ENCODE results near the gene L1TD1.

Gene L1TD1

DNA sequence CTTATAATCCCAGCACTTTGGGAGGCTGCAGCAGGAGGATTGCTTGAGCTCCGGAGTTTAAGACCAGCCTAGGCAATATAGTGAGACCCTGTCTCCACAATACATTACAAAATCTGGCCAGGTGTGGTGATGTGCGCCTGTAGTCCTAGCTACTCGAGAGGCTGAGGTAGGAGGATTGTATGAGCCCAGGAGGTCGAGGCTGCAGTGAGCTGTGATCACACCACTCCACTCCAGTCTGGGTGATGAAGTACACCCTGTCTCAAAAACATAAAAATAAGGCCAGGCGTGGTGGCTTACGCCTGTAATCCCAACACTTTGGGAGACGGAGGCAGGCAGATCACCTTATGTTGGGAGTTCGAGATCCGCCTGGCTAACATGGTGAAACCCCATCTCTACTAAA lies 27.7 kb downstream of the L1TD1 start:
- DNase-seq (ENCODE audit: low read depth): no peak
- TF ChIP-seq MYC (IDR thresholded peaks at IDR 0.05; ENCODE audit: low read depth, low read length): no peak
- TF ChIP-seq MAX (IDR thresholded peaks at IDR 0.05; ENCODE audit: low read depth, low read length): no peak
- TF ChIP-seq, protein P1, sequence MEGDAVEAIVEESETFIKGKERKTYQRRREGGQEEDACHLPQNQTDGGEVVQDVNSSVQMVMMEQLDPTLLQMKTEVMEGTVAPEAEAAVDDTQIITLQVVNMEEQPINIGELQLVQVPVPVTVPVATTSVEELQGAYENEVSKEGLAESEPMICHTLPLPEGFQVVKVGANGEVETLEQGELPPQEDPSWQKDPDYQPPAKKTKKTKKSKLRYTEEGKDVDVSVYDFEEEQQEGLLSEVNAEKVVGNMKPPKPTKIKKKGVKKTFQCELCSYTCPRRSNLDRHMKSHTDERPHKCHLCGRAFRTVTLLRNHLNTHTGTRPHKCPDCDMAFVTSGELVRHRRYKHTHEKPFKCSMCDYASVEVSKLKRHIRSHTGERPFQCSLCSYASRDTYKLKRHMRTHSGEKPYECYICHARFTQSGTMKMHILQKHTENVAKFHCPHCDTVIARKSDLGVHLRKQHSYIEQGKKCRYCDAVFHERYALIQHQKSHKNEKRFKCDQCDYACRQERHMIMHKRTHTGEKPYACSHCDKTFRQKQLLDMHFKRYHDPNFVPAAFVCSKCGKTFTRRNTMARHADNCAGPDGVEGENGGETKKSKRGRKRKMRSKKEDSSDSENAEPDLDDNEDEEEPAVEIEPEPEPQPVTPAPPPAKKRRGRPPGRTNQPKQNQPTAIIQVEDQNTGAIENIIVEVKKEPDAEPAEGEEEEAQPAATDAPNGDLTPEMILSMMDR (IDR thresholded peaks at IDR 0.05; ENCODE audit: low read depth, low read length): no peak
- TF ChIP-seq POLR2A (IDR thresholded peaks at IDR 0.05; ENCODE audit: extremely low read depth, insufficient read length): no peak
- H3K4me3 ChIP-seq (ENCODE audit: low read depth, low read length): no peak overlapping the region

- H3K4me3 ChIP-seq (ENCODE audit: low read depth, low read length): no peak overlapping the region
- TF ChIP-seq MYC (IDR thresholded peaks at IDR 0.05; ENCODE audit: low read depth, low read length): no peak
- TF ChIP-seq, protein P1 (IDR thresholded peaks at IDR 0.05; ENCODE audit: low read depth, low read length): no peak
- no peak for TF ChIP-seq POLR2A (IDR thresholded peaks at IDR 0.05; ENCODE audit: extremely low read depth, insufficient read length)
- TF ChIP-seq MAX (IDR thresholded peaks at IDR 0.05; ENCODE audit: low read depth, low read length): no peak
- DNase-seq (ENCODE audit: low read depth): no peak
Measured at GRCh38 chr1:62224182-62224581, 29.5 kb downstream of the L1TD1 start.

GRCh38 chr1:62227496-62227895 lies 32.8 kb downstream of the L1TD1 start:
- DNase-seq (ENCODE audit: low read depth): no peak
- no peak overlapping the region for H3K4me3 ChIP-seq (ENCODE audit: low read depth, low read length)
- TF ChIP-seq MYC (IDR thresholded peaks at IDR 0.05; ENCODE audit: low read depth, low read length) (no peak), MAX (IDR thresholded peaks at IDR 0.05; ENCODE audit: low read depth, low read length) (no peak), POLR2A (IDR thresholded peaks at IDR 0.05; ENCODE audit: extremely low read depth, insufficient read length) (no peak)
- TF ChIP-seq, protein P1 (IDR thresholded peaks at IDR 0.05; ENCODE audit: low read depth, low read length): no peak

- TF ChIP-seq POLR2A (IDR thresholded peaks at IDR 0.05; ENCODE audit: extremely low read depth, insufficient read length): no peak
- no peak for TF ChIP-seq MAX (IDR thresholded peaks at IDR 0.05; ENCODE audit: low read depth, low read length)
- TF ChIP-seq, protein P1 (IDR thresholded peaks at IDR 0.05; ENCODE audit: low read depth, low read length): no peak
- no peak for TF ChIP-seq MYC (IDR thresholded peaks at IDR 0.05; ENCODE audit: low read depth, low read length)
- H3K4me3 ChIP-seq (ENCODE audit: low read depth, low read length): no peak overlapping the region
Measured at GRCh38 chr1:62228136-62228882, 33.7 kb downstream of the L1TD1 start.

DNA sequence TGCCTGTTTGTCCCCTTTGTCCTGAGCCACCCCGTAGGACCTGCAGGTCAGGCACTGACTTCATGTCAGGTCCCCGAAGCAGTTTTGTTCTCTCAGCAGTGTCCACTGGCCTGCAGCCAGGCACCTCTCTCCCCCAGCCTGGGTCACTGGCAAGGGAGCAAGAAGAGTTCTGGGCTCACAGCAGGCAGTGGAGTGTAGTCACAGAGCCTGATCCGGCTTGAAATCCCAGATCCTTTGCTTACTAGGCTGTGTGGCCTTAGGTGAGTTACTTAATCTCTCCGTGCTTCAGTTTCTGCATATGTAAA lies 34.2 kb downstream of the L1TD1 start:
- DNase-seq (ENCODE audit: low read depth): no peak
- H3K4me3 ChIP-seq (ENCODE audit: low read depth, low read length): no peak overlapping the region
- no peak for TF ChIP-seq POLR2A (IDR thresholded peaks at IDR 0.05; ENCODE audit: extremely low read depth, insufficient read length)
- no peak for TF ChIP-seq MYC (IDR thresholded peaks at IDR 0.05; ENCODE audit: low read depth, low read length)
- TF ChIP-seq MAX (IDR thresholded peaks at IDR 0.05; ENCODE audit: low read depth, low read length): no peak
- TF ChIP-seq, protein P1 (IDR thresholded peaks at IDR 0.05; ENCODE audit: low read depth, low read length): no peak

More at GRCh38 chr1:62228136-62228882, 33.7 kb downstream of the L1TD1 start:
- DNase-seq (ENCODE audit: low read depth): no peak

Measured in NB4 (cell line).